RWPE2 (cell line): ENCODE results near the gene ILK.

Experiments used
- ATAC-seq: fragments of 200-7000 bp; cut with Tn5 transposase; 3 replicates; pipeline ENCODE4 v1.9.1; 2021; ENCODE audit warnings: low read depth
- DNase-seq: peaks from one replicate; pipeline ENCODE4 v3.0.0-alpha.2; 2020; ENCODE audit warnings: low spot score
- H3K27ac ChIP-seq: fragments of 450-650 bp; 2 replicates; pipeline ENCODE4 v1.5.1; 2017; ENCODE audit warnings: mild to moderate bottlenecking; ENCODE audit not compliant: poor library complexity, severe bottlenecking
- H3K27me3 ChIP-seq: fragments of 250-450 bp; sonication (Bioruptor Pico); 2 replicates; pipeline ENCODE4 v1.5.1; 2021; ENCODE audit warnings: mild to moderate bottlenecking, moderate library complexity; ENCODE audit not compliant: insufficient read depth, poor library complexity, severe bottlenecking
- H3K36me3 ChIP-seq: fragments of 250-450 bp; sonication (Bioruptor Pico); 2 replicates; pipeline ENCODE4 v1.5.1; 2020; ENCODE audit warnings: low read depth, mild to moderate bottlenecking, moderate library complexity
- H3K4me1 ChIP-seq: fragments of 250-450 bp; sonication (Bioruptor Pico); 2 replicates; pipeline ENCODE4 v1.5.1; 2021; ENCODE audit warnings: mild to moderate bottlenecking, moderate library complexity; ENCODE audit not compliant: insufficient read depth, poor library complexity, severe bottlenecking
- H3K4me3 ChIP-seq: fragments of 250-450 bp; sonication (Bioruptor Pico); 2 replicates; pipeline ENCODE4 v1.5.1; 2021; ENCODE audit warnings: mild to moderate bottlenecking, moderate library complexity; ENCODE audit not compliant: severe bottlenecking
- H3K9me3 ChIP-seq: fragments of 250-450 bp; sonication (Bioruptor Pico); 2 replicates; pipeline ENCODE4 v1.5.1; 2021; ENCODE audit warnings: mild to moderate bottlenecking, moderate library complexity; ENCODE audit not compliant: severe bottlenecking
- TF ChIP-seq, protein P1 (sequence below): fragments of 450-650 bp; IDR thresholded peaks from one replicate; pipeline ENCODE4 v1.5.1; 2017; ENCODE audit warnings: mild to moderate bottlenecking, moderate library complexity; ENCODE audit not compliant: poor library complexity, severe bottlenecking

The ILK gene

GRCh38 chr11:6587360-6587953 is 16.1 kb upstream of the ILK start:
- Histone ChIP-seq H3K4me3 (no peak overlapping the region), H3K27ac (no peak overlapping the region)
- no peak for DNase-seq

DNA sequence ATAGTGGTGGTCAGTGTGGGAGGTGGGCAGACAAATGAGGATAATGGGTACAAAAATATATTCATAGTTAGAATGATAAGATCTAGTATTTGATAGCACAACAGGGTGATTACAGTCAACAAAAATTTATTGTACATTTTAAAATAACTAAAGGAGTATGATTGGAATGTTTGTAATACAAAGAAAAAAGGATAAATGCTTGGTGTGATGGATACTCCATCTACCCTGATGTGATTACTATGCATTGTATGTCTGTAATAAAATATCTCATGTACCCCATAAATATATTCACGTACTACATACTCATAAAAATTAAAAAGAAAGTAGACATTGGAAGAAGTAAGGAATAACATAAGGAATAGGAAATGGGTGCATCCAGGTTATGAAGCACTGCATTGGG is 15.6 kb upstream of the ILK start:
- TF ChIP-seq, protein P1, sequence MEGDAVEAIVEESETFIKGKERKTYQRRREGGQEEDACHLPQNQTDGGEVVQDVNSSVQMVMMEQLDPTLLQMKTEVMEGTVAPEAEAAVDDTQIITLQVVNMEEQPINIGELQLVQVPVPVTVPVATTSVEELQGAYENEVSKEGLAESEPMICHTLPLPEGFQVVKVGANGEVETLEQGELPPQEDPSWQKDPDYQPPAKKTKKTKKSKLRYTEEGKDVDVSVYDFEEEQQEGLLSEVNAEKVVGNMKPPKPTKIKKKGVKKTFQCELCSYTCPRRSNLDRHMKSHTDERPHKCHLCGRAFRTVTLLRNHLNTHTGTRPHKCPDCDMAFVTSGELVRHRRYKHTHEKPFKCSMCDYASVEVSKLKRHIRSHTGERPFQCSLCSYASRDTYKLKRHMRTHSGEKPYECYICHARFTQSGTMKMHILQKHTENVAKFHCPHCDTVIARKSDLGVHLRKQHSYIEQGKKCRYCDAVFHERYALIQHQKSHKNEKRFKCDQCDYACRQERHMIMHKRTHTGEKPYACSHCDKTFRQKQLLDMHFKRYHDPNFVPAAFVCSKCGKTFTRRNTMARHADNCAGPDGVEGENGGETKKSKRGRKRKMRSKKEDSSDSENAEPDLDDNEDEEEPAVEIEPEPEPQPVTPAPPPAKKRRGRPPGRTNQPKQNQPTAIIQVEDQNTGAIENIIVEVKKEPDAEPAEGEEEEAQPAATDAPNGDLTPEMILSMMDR, result no peak
- no peak for DNase-seq
- no peak overlapping the region for H3K4me3 ChIP-seq

More at GRCh38 chr11:6587360-6587953, 16.1 kb upstream of the ILK start:
- Histone ChIP-seq H3K27me3 (no peaks in the 10 kb centered on the region), H3K36me3 (peaks cover 10% of the 10 kb centered on the region; the same call in 1 of the 2 replicates), H3K9me3 (peaks cover 10% of the 10 kb centered on the region), H3K4me1 (no peaks in the 10 kb centered on the region)
- TF ChIP-seq, protein P1, result no peak
- ATAC-seq, result peak; percentile 19; the same call in 2 of the 3 replicates

GRCh38 chr11:6594142-6594768 is 9.3 kb upstream of the ILK start:
- Histone ChIP-seq H3K9me3 (no peaks in the 10 kb centered on the region), H3K4me1 (no peaks in the 10 kb centered on the region), H3K4me3 (no peak overlapping the region), H3K36me3 (peaks cover 33% of the 10 kb centered on the region), H3K27me3 (no peaks in the 10 kb centered on the region), H3K27ac (no peak overlapping the region)
- ATAC-seq (no peak), DNase-seq (no peak)
- TF ChIP-seq, protein P1, result no peak

More for the DNA sequence above, 15.6 kb upstream of the ILK start:
- ATAC-seq, result no peak
- Histone ChIP-seq H3K36me3 (peaks cover 10% of the 10 kb centered on the region; the same call in 1 of the 2 replicates), H3K27me3 (no peaks in the 10 kb centered on the region), H3K4me1 (no peaks in the 10 kb centered on the region), H3K9me3 (peaks cover 10% of the 10 kb centered on the region), H3K27ac (no peak overlapping the region)

DNA sequence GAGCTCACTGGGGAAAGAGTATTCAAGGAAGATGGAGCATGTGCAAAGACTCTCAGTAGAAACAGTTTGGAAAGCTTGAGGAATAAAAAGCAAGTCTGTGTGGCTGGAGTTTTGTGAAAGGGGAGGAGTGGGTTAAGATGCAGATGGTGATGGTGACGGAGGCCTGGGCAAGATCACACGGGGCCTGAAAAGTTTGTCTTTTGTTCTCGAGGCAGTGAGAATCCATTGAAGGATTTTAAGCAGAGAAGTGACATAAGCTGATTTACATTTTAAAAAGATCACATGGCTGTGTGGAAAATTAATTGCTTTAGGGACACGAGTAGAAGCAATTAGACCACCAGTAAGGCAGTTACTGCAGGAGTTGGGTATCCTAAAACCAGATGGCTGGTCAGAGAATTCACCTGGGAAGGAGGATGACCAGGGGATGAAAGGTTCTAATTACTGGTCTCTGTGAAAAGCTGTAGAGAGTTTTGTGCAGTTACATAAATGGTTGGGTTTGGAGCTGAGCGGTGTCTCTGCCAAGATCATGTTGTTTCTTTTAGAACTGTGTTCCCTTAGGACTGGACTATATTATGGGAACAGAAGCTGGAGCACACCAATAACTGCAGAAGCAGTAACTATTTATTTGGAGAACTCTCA is 7.2 kb upstream of the ILK start:
- DNase-seq (no peak), ATAC-seq (no peak)
- H3K4me3 ChIP-seq, result no peak overlapping the region
- peaks cover 54% of the 10 kb centered on the region for H3K36me3 ChIP-seq
- H3K27me3 ChIP-seq, result no peaks in the 10 kb centered on the region
- H3K4me1 ChIP-seq, result no peaks in the 10 kb centered on the region
- TF ChIP-seq, protein P1, result no peak
- no peaks in the 10 kb centered on the region for H3K9me3 ChIP-seq
- no peak overlapping the region for H3K27ac ChIP-seq

DNA sequence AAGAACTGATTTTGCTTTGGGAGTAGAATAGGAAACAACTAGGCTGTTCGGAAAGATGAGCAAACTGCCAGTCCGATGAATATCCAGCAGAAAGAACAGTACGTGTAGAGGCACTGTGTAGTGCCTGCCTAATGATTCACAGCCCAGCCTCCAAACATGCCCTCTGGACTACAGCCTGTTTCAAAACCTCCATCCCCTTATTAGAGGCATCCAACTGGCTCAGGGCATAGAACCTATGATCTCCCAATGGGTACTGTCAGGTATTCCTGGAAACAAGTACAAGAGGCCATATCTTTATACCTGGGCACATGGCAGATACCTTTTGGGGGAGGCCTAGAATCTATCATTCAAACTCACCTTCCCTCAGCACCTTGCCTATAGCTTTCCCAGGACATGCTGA is 5.0 kb upstream of the ILK start:
- Histone ChIP-seq H3K27ac (no peak overlapping the region), H3K4me1 (no peaks in the 10 kb centered on the region), H3K27me3 (no peaks in the 10 kb centered on the region), H3K4me3 (no peak overlapping the region), H3K36me3 (peaks cover 57% of the 10 kb centered on the region), H3K9me3 (no peaks in the 10 kb centered on the region)
- TF ChIP-seq, protein P1, result no peak
- ATAC-seq, result no peak
- DNase-seq, result no peak
